Measurements from ENCODE around the gene TAF13.

Gene TAF13, protein sequence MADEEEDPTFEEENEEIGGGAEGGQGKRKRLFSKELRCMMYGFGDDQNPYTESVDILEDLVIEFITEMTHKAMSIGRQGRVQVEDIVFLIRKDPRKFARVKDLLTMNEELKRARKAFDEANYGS

DNA sequence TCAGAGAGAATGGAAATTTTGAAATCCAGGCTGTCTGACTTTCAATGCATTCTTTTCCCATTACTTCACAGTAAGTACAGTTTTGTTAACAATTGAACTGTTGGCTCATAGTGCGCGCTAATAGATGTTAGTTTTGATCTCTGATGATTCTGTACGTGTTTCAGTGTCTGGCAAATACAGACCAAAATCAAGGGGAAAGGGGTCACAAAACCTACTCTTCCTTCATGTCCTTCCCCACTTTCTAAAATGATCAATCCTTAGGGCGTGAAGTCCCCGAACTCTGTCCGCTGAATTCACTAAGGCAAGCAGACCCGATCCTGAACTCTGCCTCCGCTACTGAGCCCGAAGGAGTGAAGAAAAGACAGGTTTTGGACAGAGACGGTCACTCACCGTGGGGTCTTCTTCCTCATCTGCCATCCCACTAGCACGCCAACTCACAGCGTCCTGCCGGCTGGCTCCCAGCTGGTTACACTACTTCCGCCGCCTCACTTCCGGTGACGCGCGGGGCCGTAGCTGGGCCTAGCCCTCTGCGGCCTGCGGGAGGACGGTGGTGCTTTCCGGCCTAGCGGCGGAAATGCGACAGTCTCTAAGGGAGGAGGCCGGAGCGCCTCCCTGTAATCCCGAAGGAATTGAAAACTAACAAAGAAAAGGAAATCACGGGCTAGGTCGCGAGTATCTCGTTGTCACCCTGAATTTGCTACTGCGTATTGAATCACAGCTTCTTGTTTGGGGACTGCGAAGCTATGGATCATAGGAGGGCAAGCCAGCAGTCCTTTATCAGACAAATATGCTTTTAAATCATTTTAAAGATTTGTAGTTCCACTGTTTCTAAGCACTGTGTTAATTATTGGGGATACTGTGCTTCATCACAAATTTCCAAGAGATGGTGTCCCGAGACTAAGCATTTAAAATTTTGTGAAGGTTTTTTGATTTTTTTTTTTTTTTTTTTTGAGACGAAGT, at the start of gene TAF13:
Gene TAF13 (minus strand): TSS at position 473 of the 960 bp plus-strand sequence. CDS start 56 bp downstream, at position 417.
- H3K9me3 ChIP-seq (ENCODE audit: insufficient read depth, low read length) = no peaks in the 10 kb centered on the region
- peak within 1 kb of the TSS; percentile 91 for H2AFZ ChIP-seq (ENCODE audit: low read depth, low read length)
- no peaks in the 10 kb centered on the region for H4K20me1 ChIP-seq (ENCODE audit: insufficient read depth, low read length)
- peak within 1 kb of the TSS; percentile 93 for H3K4me2 ChIP-seq (ENCODE audit: low read length)
- peaks cover 16% of the 10 kb centered on the region for H3K4me1 ChIP-seq (ENCODE audit: low read length)
- H3K36me3 ChIP-seq (replicated peaks; ENCODE audit: low read depth, low read length) = no peaks in the 10 kb centered on the region
- peak within 1 kb of the TSS; percentile 87 for H3K9ac ChIP-seq (ENCODE audit: low read length)
- TF ChIP-seq, protein P1, sequence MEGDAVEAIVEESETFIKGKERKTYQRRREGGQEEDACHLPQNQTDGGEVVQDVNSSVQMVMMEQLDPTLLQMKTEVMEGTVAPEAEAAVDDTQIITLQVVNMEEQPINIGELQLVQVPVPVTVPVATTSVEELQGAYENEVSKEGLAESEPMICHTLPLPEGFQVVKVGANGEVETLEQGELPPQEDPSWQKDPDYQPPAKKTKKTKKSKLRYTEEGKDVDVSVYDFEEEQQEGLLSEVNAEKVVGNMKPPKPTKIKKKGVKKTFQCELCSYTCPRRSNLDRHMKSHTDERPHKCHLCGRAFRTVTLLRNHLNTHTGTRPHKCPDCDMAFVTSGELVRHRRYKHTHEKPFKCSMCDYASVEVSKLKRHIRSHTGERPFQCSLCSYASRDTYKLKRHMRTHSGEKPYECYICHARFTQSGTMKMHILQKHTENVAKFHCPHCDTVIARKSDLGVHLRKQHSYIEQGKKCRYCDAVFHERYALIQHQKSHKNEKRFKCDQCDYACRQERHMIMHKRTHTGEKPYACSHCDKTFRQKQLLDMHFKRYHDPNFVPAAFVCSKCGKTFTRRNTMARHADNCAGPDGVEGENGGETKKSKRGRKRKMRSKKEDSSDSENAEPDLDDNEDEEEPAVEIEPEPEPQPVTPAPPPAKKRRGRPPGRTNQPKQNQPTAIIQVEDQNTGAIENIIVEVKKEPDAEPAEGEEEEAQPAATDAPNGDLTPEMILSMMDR (IDR thresholded peaks at IDR 0.05; ENCODE audit: low read depth, low read length) = no peak
- TF ChIP-seq EZH2phosphoT487 (IDR thresholded peaks at IDR 0.05; ENCODE audit: low read depth) = no peak
- H3K79me2 ChIP-seq (ENCODE audit: low read length) = peaks cover 13% of the 10 kb centered on the region
- peak within 1 kb of the TSS; percentile 71 for H3K27ac ChIP-seq (ENCODE audit: low read length)
- peak within 1 kb of the TSS; percentile 99 for H3K4me3 ChIP-seq (ENCODE audit: low read length)
- H3K27me3 ChIP-seq (ENCODE audit: low read depth, low read length) = no peaks in the 10 kb centered on the region

DNA sequence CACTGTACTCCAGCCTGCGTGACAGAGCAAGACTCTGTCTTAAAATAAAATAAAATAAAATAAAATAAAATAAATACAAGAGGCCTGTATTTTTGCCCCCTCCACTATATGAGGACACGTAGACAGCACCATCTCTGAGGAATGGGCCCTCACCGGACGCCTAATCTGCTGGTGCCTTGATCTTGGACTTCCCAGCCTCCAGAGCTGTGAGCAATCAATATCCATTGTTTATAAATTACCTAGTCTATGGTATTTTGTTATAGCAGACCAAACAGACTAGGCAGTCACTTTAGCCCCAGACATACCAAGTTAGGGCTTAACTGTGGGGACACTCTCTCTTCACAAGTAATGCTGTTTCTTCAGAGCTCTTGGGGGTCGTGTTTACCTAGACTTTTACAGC, 44.6 kb upstream of the TAF13 start:
- no peaks in the 10 kb centered on the region for H3K4me1 ChIP-seq (ENCODE audit: low read length)
- TF ChIP-seq, protein P1 (IDR thresholded peaks at IDR 0.05; ENCODE audit: low read depth, low read length) = no peak
- TF ChIP-seq EZH2phosphoT487 (IDR thresholded peaks at IDR 0.05; ENCODE audit: low read depth) = no peak
- H3K4me2 ChIP-seq (ENCODE audit: low read length) = no peak overlapping the region
- H2AFZ ChIP-seq (ENCODE audit: low read depth, low read length) = no peak overlapping the region
- no peaks in the 10 kb centered on the region for H4K20me1 ChIP-seq (ENCODE audit: insufficient read depth, low read length)
- no peaks in the 10 kb centered on the region for H3K9me3 ChIP-seq (ENCODE audit: insufficient read depth, low read length)
- no peak overlapping the region for H3K4me3 ChIP-seq (ENCODE audit: low read length)
- no peaks in the 10 kb centered on the region for H3K79me2 ChIP-seq (ENCODE audit: low read length)
- no peaks in the 10 kb centered on the region for H3K36me3 ChIP-seq (replicated peaks; ENCODE audit: low read depth, low read length)
- no peaks in the 10 kb centered on the region for H3K27me3 ChIP-seq (ENCODE audit: low read depth, low read length)
- H3K27ac ChIP-seq (ENCODE audit: low read length) = no peak overlapping the region
- H3K9ac ChIP-seq (ENCODE audit: low read length) = no peak overlapping the region

DNA sequence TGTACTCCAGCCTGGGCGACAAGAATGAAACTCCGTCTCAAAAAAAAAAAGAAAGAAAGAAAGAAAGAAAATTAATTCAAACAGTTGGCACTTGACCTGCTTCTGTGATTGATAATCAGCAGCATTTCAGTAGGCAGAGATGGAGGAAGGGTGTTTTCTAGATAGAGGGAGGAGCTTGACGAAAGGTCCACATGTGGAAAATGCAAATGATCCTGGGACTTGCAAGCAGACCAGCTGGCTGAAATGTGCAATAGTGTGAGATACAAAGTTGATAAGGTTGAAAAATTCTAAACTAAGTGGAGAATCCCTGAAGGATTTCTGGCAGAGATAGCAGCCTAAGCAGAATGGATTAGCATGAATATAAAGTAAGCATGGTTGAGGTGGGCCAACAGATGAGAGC, 42.3 kb upstream of the TAF13 start:
- no peaks in the 10 kb centered on the region for H4K20me1 ChIP-seq (ENCODE audit: insufficient read depth, low read length)
- no peak overlapping the region for H2AFZ ChIP-seq (ENCODE audit: low read depth, low read length)
- H3K4me3 ChIP-seq (ENCODE audit: low read length) = no peak overlapping the region
- TF ChIP-seq EZH2phosphoT487 (IDR thresholded peaks at IDR 0.05; ENCODE audit: low read depth) = no peak
- TF ChIP-seq, protein P1 (IDR thresholded peaks at IDR 0.05; ENCODE audit: low read depth, low read length) = no peak
- H3K79me2 ChIP-seq (ENCODE audit: low read length) = no peaks in the 10 kb centered on the region
- H3K27ac ChIP-seq (ENCODE audit: low read length) = no peak overlapping the region
- no peak overlapping the region for H3K9ac ChIP-seq (ENCODE audit: low read length)
- H3K4me2 ChIP-seq (ENCODE audit: low read length) = no peak overlapping the region
- no peaks in the 10 kb centered on the region for H3K4me1 ChIP-seq (ENCODE audit: low read length)
- H3K27me3 ChIP-seq (ENCODE audit: low read depth, low read length) = 0 out of 2 replicates have a peak, but pooled peaks cover 4% of the 10 kb centered on the region
- no peaks in the 10 kb centered on the region for H3K9me3 ChIP-seq (ENCODE audit: insufficient read depth, low read length)
- no peaks in the 10 kb centered on the region for H3K36me3 ChIP-seq (replicated peaks; ENCODE audit: low read depth, low read length)

DNA sequence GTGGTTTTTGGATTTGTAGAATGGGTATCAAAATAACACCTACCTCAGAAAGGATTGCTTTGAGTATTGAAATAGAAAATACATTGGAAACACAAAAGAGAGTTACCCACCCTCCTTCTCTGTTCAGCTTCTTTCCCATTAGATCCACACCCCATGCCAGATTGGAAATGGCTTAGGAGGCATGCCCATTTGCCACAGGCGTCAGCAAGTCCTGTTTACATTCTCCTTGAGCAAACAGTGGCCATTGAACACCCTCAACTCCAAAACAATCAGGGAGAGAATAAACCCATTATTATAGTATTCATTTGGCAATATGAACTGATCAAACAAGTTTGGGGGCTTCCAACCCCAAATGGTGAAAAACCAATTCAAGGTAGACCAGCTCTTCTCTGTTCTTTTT, 40.5 kb upstream of the TAF13 start:
- Histone ChIP-seq H3K27ac (ENCODE audit: low read length) (no peak overlapping the region), H3K4me1 (ENCODE audit: low read length) (no peaks in the 10 kb centered on the region; the same call in 1 of the 2 replicates), H3K9me3 (ENCODE audit: insufficient read depth, low read length) (no peaks in the 10 kb centered on the region), H3K9ac (ENCODE audit: low read length) (no peak overlapping the region), H3K4me2 (ENCODE audit: low read length) (no peak overlapping the region), H3K4me3 (ENCODE audit: low read length) (no peak overlapping the region), H2AFZ (ENCODE audit: low read depth, low read length) (no peak overlapping the region), H3K79me2 (ENCODE audit: low read length) (no peaks in the 10 kb centered on the region), H4K20me1 (ENCODE audit: insufficient read depth, low read length) (no peaks in the 10 kb centered on the region), H3K36me3 (replicated peaks; ENCODE audit: low read depth, low read length) (no peaks in the 10 kb centered on the region), H3K27me3 (ENCODE audit: low read depth, low read length) (peaks cover 7% of the 10 kb centered on the region; the same call in 1 of the 2 replicates)
- no peak for TF ChIP-seq EZH2phosphoT487 (IDR thresholded peaks at IDR 0.05; ENCODE audit: low read depth)
- TF ChIP-seq, protein P1 (IDR thresholded peaks at IDR 0.05; ENCODE audit: low read depth, low read length) = no peak

All from OCI-LY3 (cell line).